WTC11 (cell line): Measurements from ENCODE around the gene NPEPPS. TPM values are rescaled to one million over a fixed set of nuclear protein-coding genes. Genes with fewer than 3 reads are reported as not detected.
A peak's percentile ranks its signal among the peaks of the same experiment; 100 is the strongest.
"Not testable (repeated sequence)": the region's sequence is repeated elsewhere in the genome, so short reads cannot be mapped to it uniquely, and the experiment has no call there.

Experiments used
- ATAC-seq: fragments of 200-7000 bp; cut with Tn5 transposase; 2 replicates; pipeline ENCODE4 v1.10.0; 2021; ENCODE audit warnings: mild to moderate bottlenecking, moderate library complexity
- Bru-seq: library from RNA; stranded (reverse); fragments of 400-500 nt; gene quantifications from one replicate; lab custom pipeline; 2021; lab: Mats Ljungman, UMichigan
- CTCF ChIA-PET: fragments of 300-600 bp; sonication (Branson Sonifier 250); formaldehyde crosslinking; loops from one replicate; lab custom pipeline; 2021; ENCODE audit warnings: antibody characterized with exemption; lab: Charles Lee
- POLR2A ChIA-PET: fragments of 350-600 bp; sonication (Branson Sonifier 250); formaldehyde crosslinking; loops from one replicate; lab custom pipeline; 2021; ENCODE audit warnings: antibody characterized with exemption; lab: Charles Lee
- DNase-seq: peaks from one replicate; pipeline ENCODE4 v3.0.0; 2021; ENCODE audit warnings: low spot score
- H3K27ac Mint-ChIP-seq: 2 replicates; pipeline ENCODE4 v1.8.0; 2021; ENCODE audit warnings: mixed read lengths
- H3K27me3 Mint-ChIP-seq: 2 replicates; pipeline ENCODE4 v1.8.0; 2021; ENCODE audit warnings: low read depth, mild to moderate bottlenecking, moderate library complexity, mixed read lengths
- H3K36me3 Mint-ChIP-seq: 2 replicates; pipeline ENCODE4 v1.8.0; 2021; ENCODE audit warnings: mixed read lengths
- H3K4me1 Mint-ChIP-seq: 2 replicates; pipeline ENCODE4 v1.8.0; 2022; ENCODE audit warnings: mixed read lengths
- H3K4me3 Mint-ChIP-seq: 2 replicates; pipeline ENCODE4 v1.8.0; 2021; ENCODE audit warnings: mild to moderate bottlenecking, moderate library complexity, mixed read lengths
- H3K9me3 Mint-ChIP-seq: 2 replicates; pipeline ENCODE4 v1.8.0; 2021; ENCODE audit warnings: mixed read lengths
- CTCF ChIP-seq: fragments of 200-600 bp; IDR thresholded peaks from 2 replicates; pipeline ENCODE4 v1.8.0; 2022; ENCODE audit warnings: antibody characterized with exemption
- long read RNA-seq, 3 experiments: library from RNA in 1 of 3; library from capped mRNA in 1 of 3; library from polyadenylated mRNA in 1 of 3; unstranded in 2 of 3; stranded (forward) in 1 of 3; transcript quantifications; one replicate each; pipeline ENCODE4 v2.0.0, GENCODE V29; 2021
- total RNA-seq: library from RNA; stranded (reverse); gene quantifications from 3 replicates; pipeline ENCODE4 v1.2.3, GENCODE V29; 2021

Gene NPEPPS
- total RNA-seq: 97.1 to 127 TPM (median 111 TPM) in 3 replicates
- percentile 77 among the genes with signal in this experiment for Bru-seq, nascent RNA
- long read RNA-seq, experiment 1, full-length matches to known transcripts: 309 of 446 reads
- long read RNA-seq, experiment 1, partial matches to known transcripts: 69 of 446 reads
- long read RNA-seq, experiment 1, other reads (novel, unspliced or antisense): 68 of 446 reads
- long read RNA-seq, experiment 2, full-length matches to known transcripts: 43 of 127 reads
- long read RNA-seq, experiment 2, partial matches to known transcripts: 43 of 127 reads
- long read RNA-seq, experiment 2, other reads (novel, unspliced or antisense): 41 of 127 reads
- long read RNA-seq, experiment 3, full-length matches to known transcripts: 7 of 14 reads
- long read RNA-seq, experiment 3, partial matches to known transcripts: 1 of 14 reads
- long read RNA-seq, experiment 3, other reads (novel, unspliced or antisense): 6 of 14 reads

GRCh38 chr17:47530557-47531232 is at the start of gene NPEPPS:
Gene NPEPPS (plus strand): TSS chr17:47531108. CDS start chr17:47531301, 193 bp downstream.
- H3K4me3 Mint-ChIP-seq: peak within 1 kb of the TSS; percentile 92
- POLR2A ChIA-PET, CTCF ChIA-PET, H3K36me3 Mint-ChIP-seq, H3K9me3 Mint-ChIP-seq, H3K27me3 Mint-ChIP-seq, H3K4me1 Mint-ChIP-seq: not testable (repeated sequence)
- peak; percentile 82 for DNase-seq
- peak within 1 kb of the TSS; percentile 95 for H3K27ac Mint-ChIP-seq
- ATAC-seq: peak; percentile 93

GRCh38 chr17:47491841-47492212 is 39.1 kb upstream of the NPEPPS start:
- POLR2A ChIA-PET, H3K36me3 Mint-ChIP-seq, CTCF ChIA-PET, H3K9me3 Mint-ChIP-seq, H3K27me3 Mint-ChIP-seq, DNase-seq, H3K4me1 Mint-ChIP-seq, ATAC-seq: not testable (repeated sequence)
- Mint-ChIP-seq H3K27ac (peak overlapping the region; percentile 98), H3K4me3 (peak overlapping the region; percentile 96)

GRCh38 chr17:47499074-47499473 is 31.8 kb upstream of the NPEPPS start:
- CTCF ChIA-PET, POLR2A ChIA-PET, H3K4me3 Mint-ChIP-seq, H3K27ac Mint-ChIP-seq, ATAC-seq, H3K4me1 Mint-ChIP-seq, H3K27me3 Mint-ChIP-seq, H3K9me3 Mint-ChIP-seq, DNase-seq, H3K36me3 Mint-ChIP-seq: not testable (repeated sequence)

- CTCF ChIA-PET: not testable (repeated sequence)
Observed at GRCh38 chr17:47499494-47499893, 31.4 kb upstream of the NPEPPS start.

GRCh38 chr17:47500620-47501019 is 30.3 kb upstream of the NPEPPS start:
- H3K9me3 Mint-ChIP-seq, H3K4me3 Mint-ChIP-seq, H3K36me3 Mint-ChIP-seq, H3K27me3 Mint-ChIP-seq, POLR2A ChIA-PET, H3K4me1 Mint-ChIP-seq: not testable (repeated sequence)
- ATAC-seq (peak; percentile 93), DNase-seq (peak; percentile 15)
- CTCF ChIA-PET: interaction anchor here (1.1 to 1.9 kb wide), 4 partner anchors 104 to 118 kb away, joined by 4 to 10 read pairs (median 5); no protein-coding TSS in a partner anchor
- TF ChIP-seq CTCF: 0 out of 2 replicates have a peak, but pooled peaks have one; percentile 19
- TF ChIP-seq, all 79 proteins: peak for 1; not testable (repeated sequence) for 78
- H3K27ac Mint-ChIP-seq: not testable (repeated sequence)

More at GRCh38 chr17:47499494-47499893, 31.4 kb upstream of the NPEPPS start:
- H3K27ac Mint-ChIP-seq, H3K9me3 Mint-ChIP-seq, DNase-seq, H3K27me3 Mint-ChIP-seq, ATAC-seq, POLR2A ChIA-PET, H3K36me3 Mint-ChIP-seq, H3K4me3 Mint-ChIP-seq, H3K4me1 Mint-ChIP-seq: not testable (repeated sequence)

GRCh38 chr17:47502122-47502731 is 28.7 kb upstream of the NPEPPS start:
- H3K36me3 Mint-ChIP-seq, CTCF ChIA-PET, H3K27me3 Mint-ChIP-seq, DNase-seq, H3K9me3 Mint-ChIP-seq, H3K27ac Mint-ChIP-seq, H3K4me3 Mint-ChIP-seq, H3K4me1 Mint-ChIP-seq, POLR2A ChIA-PET: not testable (repeated sequence)
- ATAC-seq: peak; percentile 29; the same call in 1 of the 2 replicates

- H3K36me3 Mint-ChIP-seq, H3K27me3 Mint-ChIP-seq, POLR2A ChIA-PET, CTCF ChIA-PET, H3K9me3 Mint-ChIP-seq, DNase-seq, H3K27ac Mint-ChIP-seq, H3K4me1 Mint-ChIP-seq, ATAC-seq, H3K4me3 Mint-ChIP-seq: not testable (repeated sequence)
Observed at GRCh38 chr17:47502776-47503455, 28.0 kb upstream of the NPEPPS start.

GRCh38 chr17:47511701-47512146 is 19.2 kb upstream of the NPEPPS start:
- H3K36me3 Mint-ChIP-seq, H3K9me3 Mint-ChIP-seq, CTCF ChIA-PET, H3K27me3 Mint-ChIP-seq, POLR2A ChIA-PET, H3K4me1 Mint-ChIP-seq: not testable (repeated sequence)
- ATAC-seq (peak; percentile 99), DNase-seq (peak; percentile 33)
- Mint-ChIP-seq H3K27ac (peak overlapping the region; percentile 90; the same call in 1 of the 2 replicates), H3K4me3 (peak overlapping the region; percentile 31)

- POLR2A ChIA-PET, H3K27me3 Mint-ChIP-seq, ATAC-seq, DNase-seq, H3K4me1 Mint-ChIP-seq, H3K9me3 Mint-ChIP-seq, H3K4me3 Mint-ChIP-seq, H3K27ac Mint-ChIP-seq, H3K36me3 Mint-ChIP-seq, CTCF ChIA-PET: not testable (repeated sequence)
Observed at GRCh38 chr17:47513301-47513700, 17.6 kb upstream of the NPEPPS start.

GRCh38 chr17:47518880-47519279 is 12.0 kb upstream of the NPEPPS start:
- H3K9me3 Mint-ChIP-seq, ATAC-seq, DNase-seq, POLR2A ChIA-PET, H3K4me1 Mint-ChIP-seq, H3K27me3 Mint-ChIP-seq, H3K4me3 Mint-ChIP-seq, CTCF ChIA-PET, H3K36me3 Mint-ChIP-seq, H3K27ac Mint-ChIP-seq: not testable (repeated sequence)
